Measurements from ENCODE around the gene PCDHGA9. TPM values are rescaled to one million over a fixed set of nuclear protein-coding genes. Genes with fewer than 3 reads are reported as not detected.
"Not testable (repeated sequence)": the region's sequence is repeated elsewhere in the genome, so short reads cannot be mapped to it uniquely, and the experiment has no call there.

Gene PCDHGA9
- total RNA-seq, 1 experiment from 2014 or later: 13.0 TPM

DNA sequence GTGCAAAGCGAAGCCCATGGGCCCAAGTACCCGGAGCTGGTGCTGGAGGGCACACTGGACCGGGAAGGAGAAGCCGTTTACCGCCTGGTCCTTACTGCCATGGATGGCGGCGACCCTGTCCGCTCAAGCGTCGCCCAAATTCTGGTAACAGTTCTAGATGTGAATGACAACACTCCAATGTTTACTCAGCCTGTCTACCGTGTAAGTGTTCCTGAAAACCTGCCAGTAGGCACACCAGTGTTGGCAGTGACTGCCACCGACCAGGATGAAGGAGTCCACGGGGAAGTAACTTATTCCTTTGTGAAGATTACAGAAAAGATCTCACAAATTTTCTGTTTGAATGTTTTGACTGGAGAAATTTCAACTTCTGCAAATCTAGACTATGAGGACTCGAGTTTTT lies 28.0 kb upstream of the PCDHGA9 start:
- peaks cover 10% of the 10 kb centered on the region for H3K4me1 ChIP-seq (ENCODE audit: low read length)
- no peak for DNase-seq
- peaks cover 61% of the 10 kb centered on the region for H3K9me3 ChIP-seq (ENCODE audit: low read length)
- no peak overlapping the region for H3K4me3 ChIP-seq (ENCODE audit: low read length)
- peaks cover 67% of the 10 kb centered on the region for H3K36me3 ChIP-seq (ENCODE audit: insufficient read depth, low read length)
- no peaks in the 10 kb centered on the region for H3K27me3 ChIP-seq (ENCODE audit: low read length)
- H2AFZ ChIP-seq (ENCODE audit: low read length): no peak overlapping the region
- H3K79me2 ChIP-seq (ENCODE audit: low read length): peaks cover 72% of the 10 kb centered on the region
- H4K20me1 ChIP-seq (ENCODE audit: insufficient read depth, low read depth, low read length): no peaks in the 10 kb centered on the region
- H3K27ac ChIP-seq (ENCODE audit: low read length): no peak overlapping the region
- no peak overlapping the region for H3K4me2 ChIP-seq (ENCODE audit: low read depth, low read length, poor library complexity, severe bottlenecking)
- no peak overlapping the region for H3K9ac ChIP-seq (ENCODE audit: low read length)
- H3K9me2 ChIP-seq (replicated peaks; ENCODE audit: insufficient read depth, low read length): no peaks in the 10 kb centered on the region

DNA sequence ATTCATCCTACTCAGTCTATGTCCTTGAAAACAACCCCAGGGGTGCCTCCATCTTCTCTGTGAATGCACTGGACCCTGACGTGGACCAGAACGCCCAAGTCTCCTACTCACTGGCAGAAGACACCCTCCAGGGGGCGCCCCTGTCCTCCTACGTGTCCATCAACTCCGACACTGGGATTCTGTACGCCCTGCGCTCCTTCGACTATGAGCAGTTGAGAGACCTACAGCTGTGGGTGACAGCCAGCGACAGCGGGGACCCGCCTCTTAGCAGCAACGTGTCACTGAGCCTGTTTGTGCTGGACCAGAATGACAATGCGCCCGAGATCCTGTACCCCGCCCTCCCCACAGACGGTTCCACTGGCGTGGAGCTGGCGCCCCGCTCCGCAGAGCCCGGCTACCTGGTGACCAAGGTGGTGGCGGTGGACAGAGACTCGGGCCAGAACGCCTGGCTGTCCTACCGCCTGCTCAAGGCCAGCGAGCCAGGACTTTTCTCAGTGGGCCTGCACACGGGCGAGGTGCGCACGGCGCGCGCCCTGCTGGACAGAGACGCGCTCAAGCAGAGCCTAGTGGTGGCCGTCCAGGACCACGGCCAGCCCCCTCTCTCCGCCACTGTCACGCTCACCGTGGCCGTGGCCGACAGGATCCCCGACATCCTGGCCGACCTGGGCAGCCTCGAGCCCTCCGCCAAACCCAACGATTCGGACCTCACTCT lies 27.0 kb upstream of the PCDHGA9 start:
- not testable (repeated sequence) for H3K4me3 ChIP-seq (ENCODE audit: low read length); DNase-seq; H3K9me2 ChIP-seq (replicated peaks; ENCODE audit: insufficient read depth, low read length); H3K27ac ChIP-seq (ENCODE audit: low read length); H2AFZ ChIP-seq (ENCODE audit: low read length); H4K20me1 ChIP-seq (ENCODE audit: insufficient read depth, low read depth, low read length); H3K4me1 ChIP-seq (ENCODE audit: low read length); H3K9ac ChIP-seq (ENCODE audit: low read length); H3K27me3 ChIP-seq (ENCODE audit: low read length); H3K4me2 ChIP-seq (ENCODE audit: low read depth, low read length, poor library complexity, severe bottlenecking)
- Histone ChIP-seq H3K79me2 (ENCODE audit: low read length) (peaks cover 71% of the 10 kb centered on the region), H3K9me3 (ENCODE audit: low read length) (peaks cover 68% of the 10 kb centered on the region), H3K36me3 (ENCODE audit: insufficient read depth, low read length) (peaks cover 71% of the 10 kb centered on the region)

DNA sequence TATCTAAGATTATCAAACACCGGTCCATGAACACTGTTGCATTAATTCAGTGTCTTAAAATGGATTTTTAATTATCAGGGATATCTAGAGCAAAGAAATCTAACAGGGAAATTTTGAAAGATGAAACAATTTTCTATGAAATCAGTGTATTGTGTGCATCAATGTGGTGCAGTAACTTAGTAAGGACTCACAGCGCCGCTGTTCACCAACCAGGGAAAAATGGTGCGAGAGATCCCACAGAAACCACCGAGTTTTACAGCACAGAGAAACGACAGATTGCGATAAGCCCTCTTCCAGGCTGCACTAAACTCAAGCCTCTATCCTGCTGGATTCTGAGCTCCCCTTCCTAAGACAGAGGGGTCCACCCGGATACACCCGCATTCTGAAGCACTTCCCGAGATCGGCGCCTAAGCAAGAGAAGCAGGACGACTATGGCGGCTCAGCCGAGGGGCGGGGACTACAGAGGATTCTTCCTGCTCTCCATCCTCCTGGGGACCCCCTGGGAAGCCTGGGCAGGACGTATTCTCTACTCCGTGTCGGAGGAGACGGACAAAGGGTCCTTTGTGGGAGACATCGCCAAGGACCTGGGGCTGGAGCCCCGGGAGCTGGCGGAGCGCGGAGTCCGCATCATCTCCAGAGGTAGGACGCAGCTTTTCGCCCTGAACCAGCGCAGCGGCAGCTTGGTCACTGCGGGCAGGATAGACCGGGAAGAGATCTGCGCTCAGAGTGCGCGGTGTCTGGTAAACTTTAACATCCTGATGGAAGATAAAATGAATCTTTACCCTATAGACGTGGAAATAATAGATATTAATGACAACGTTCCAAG lies 19.9 kb upstream of the PCDHGA9 start, which contains the start of gene PCDHGA7:
TSS of gene PCDHGA7 (plus strand) at position 274 of the 826 bp plus-strand sequence. CDS start at position 432, 158 bp downstream.
- H3K4me2 ChIP-seq (ENCODE audit: low read depth, low read length, poor library complexity, severe bottlenecking): no peak within 1 kb of the TSS
- peaks cover 39% of the 10 kb centered on the region for H3K9me3 ChIP-seq (ENCODE audit: low read length)

DNA sequence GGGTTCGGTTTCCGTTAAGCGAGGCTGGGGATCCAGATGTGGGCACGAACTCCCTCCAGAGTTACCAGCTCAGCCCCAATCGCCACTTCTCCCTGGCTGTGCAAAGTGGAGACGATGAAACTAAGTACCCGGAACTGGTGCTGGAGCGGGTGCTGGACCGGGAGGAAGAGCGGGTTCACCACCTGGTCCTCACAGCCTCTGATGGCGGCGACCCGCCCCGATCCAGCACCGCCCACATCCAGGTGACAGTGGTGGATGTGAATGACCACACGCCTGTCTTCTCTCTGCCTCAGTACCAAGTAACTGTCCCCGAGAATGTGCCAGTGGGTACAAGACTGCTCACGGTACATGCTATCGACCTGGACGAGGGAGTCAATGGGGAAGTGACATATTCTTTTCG lies 19.2 kb upstream of the PCDHGA9 start:
- H3K4me3 ChIP-seq (ENCODE audit: low read length): peak overlapping the region; percentile 18; the same call in 1 of the 2 replicates
- H2AFZ ChIP-seq (ENCODE audit: low read length): no peak overlapping the region
- no peak overlapping the region for H3K9ac ChIP-seq (ENCODE audit: low read length)
- no peak overlapping the region for H3K27ac ChIP-seq (ENCODE audit: low read length)
- H4K20me1 ChIP-seq (ENCODE audit: insufficient read depth, low read depth, low read length): no peaks in the 10 kb centered on the region
- peaks cover 40% of the 10 kb centered on the region for H3K9me3 ChIP-seq (ENCODE audit: low read length)
- H3K4me2 ChIP-seq (ENCODE audit: low read depth, low read length, poor library complexity, severe bottlenecking): no peak overlapping the region
- H3K27me3 ChIP-seq (ENCODE audit: low read length): no peaks in the 10 kb centered on the region
- peaks cover 33% of the 10 kb centered on the region for H3K79me2 ChIP-seq (ENCODE audit: low read length)
- no peak for DNase-seq
- H3K9me2 ChIP-seq (replicated peaks; ENCODE audit: insufficient read depth, low read length): no peaks in the 10 kb centered on the region
- H3K4me1 ChIP-seq (ENCODE audit: low read length): no peaks in the 10 kb centered on the region
- H3K36me3 ChIP-seq (ENCODE audit: insufficient read depth, low read length): peaks cover 62% of the 10 kb centered on the region

More for the DNA sequence above, 19.9 kb upstream of the PCDHGA9 start, which contains the start of gene PCDHGA7:
- Histone ChIP-seq H3K79me2 (ENCODE audit: low read length) (peaks cover 37% of the 10 kb centered on the region), H3K4me1 (ENCODE audit: low read length) (no peaks in the 10 kb centered on the region), H4K20me1 (ENCODE audit: insufficient read depth, low read depth, low read length) (no peaks in the 10 kb centered on the region), H3K27me3 (ENCODE audit: low read length) (no peaks in the 10 kb centered on the region), H3K9ac (ENCODE audit: low read length) (no peak within 1 kb of the TSS), H3K9me2 (replicated peaks; ENCODE audit: insufficient read depth, low read length) (no peaks in the 10 kb centered on the region), H3K4me3 (ENCODE audit: low read length) (peak within 1 kb of the TSS; percentile 18; the same call in 1 of the 2 replicates), H3K36me3 (ENCODE audit: insufficient read depth, low read length) (peaks cover 63% of the 10 kb centered on the region), H3K27ac (ENCODE audit: low read length) (no peak within 1 kb of the TSS), H2AFZ (ENCODE audit: low read length) (no peak within 1 kb of the TSS)
- no peak for DNase-seq

DNA sequence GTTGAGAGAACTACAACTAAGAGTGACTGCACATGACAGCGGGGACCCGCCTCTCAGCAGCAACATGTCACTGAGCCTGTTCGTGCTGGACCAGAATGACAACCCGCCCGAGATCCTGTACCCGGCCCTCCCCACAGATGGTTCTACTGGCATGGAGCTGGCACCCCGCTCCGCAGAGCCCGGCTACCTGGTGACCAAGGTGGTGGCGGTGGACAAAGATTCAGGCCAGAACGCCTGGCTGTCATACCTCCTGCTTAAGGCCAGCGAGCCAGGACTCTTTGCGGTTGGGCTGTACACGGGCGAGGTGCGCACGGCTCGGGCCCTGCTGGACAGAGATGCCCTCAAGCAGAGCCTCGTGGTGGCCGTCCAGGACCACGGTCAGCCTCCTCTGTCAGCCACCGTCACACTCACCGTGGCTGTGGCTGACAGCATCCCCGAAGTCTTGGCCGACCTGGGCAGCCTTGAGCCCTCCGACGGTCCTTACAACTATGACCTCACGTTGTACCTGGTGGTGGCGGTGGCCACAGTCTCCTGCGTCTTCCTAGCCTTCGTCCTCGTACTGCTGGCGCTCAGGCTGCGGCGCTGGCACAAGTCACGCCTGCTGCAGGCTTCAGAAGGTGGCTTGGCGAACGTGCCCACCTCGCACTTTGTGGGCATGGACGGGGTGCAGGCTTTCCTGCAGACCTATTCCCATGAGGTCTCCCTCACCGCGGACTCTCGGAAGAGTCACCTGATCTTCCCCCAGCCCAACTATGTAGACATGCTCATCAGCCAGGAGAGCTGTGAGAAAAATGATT lies 17.9 kb upstream of the PCDHGA9 start:
- Histone ChIP-seq H3K79me2 (ENCODE audit: low read length) (peaks cover 21% of the 10 kb centered on the region; the same call in 1 of the 2 replicates), H3K9ac (ENCODE audit: low read length) (no peak overlapping the region), H3K9me3 (ENCODE audit: low read length) (peaks cover 38% of the 10 kb centered on the region), H3K27me3 (ENCODE audit: low read length) (no peaks in the 10 kb centered on the region), H3K9me2 (replicated peaks; ENCODE audit: insufficient read depth, low read length) (no peaks in the 10 kb centered on the region), H3K4me1 (ENCODE audit: low read length) (no peaks in the 10 kb centered on the region), H3K4me3 (ENCODE audit: low read length) (no peak overlapping the region), H3K36me3 (ENCODE audit: insufficient read depth, low read length) (peaks cover 50% of the 10 kb centered on the region), H4K20me1 (ENCODE audit: insufficient read depth, low read depth, low read length) (no peaks in the 10 kb centered on the region), H3K4me2 (ENCODE audit: low read depth, low read length, poor library complexity, severe bottlenecking) (no peak overlapping the region), H2AFZ (ENCODE audit: low read length) (no peak overlapping the region), H3K27ac (ENCODE audit: low read length) (no peak overlapping the region)
- no peak for DNase-seq

DNA sequence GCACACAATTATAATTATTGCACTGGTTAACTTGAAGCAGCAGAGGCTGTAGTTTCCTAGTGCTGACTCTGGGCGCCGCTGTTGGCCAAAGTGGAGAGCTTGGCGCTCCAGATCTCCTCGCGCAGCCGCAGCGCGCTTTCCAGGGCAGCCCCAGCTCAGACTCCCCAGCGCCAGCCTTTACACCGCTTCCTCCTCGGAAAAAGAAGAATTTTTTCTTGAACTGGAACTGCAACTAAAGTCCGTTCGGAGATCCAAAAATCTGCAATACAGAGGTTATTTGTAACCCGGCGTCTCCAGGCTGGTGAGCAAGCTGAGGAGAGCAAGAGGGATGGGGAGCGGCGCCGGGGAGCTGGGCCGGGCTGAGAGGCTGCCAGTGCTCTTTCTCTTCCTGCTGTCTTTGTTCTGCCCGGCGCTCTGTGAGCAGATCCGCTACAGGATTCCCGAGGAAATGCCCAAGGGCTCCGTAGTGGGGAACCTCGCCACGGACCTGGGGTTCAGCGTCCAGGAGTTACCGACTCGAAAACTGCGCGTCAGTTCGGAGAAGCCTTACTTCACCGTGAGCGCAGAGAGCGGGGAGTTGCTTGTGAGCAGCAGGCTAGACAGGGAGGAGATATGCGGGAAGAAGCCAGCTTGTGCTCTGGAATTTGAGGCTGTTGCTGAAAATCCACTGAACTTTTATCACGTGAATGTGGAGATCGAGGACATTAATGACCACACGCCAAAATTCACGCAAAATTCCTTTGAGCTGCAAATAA lies 14.8 kb upstream of the PCDHGA9 start, which contains the start of gene PCDHGB4:
TSS of gene PCDHGB4 (plus strand) at position 142 of the 755 bp plus-strand sequence. CDS start at position 329, 187 bp downstream.
- not testable (repeated sequence) for H4K20me1 ChIP-seq (ENCODE audit: insufficient read depth, low read depth, low read length); H3K9ac ChIP-seq (ENCODE audit: low read length); DNase-seq; H3K4me2 ChIP-seq (ENCODE audit: low read depth, low read length, poor library complexity, severe bottlenecking); H3K4me3 ChIP-seq (ENCODE audit: low read length); H3K9me2 ChIP-seq (replicated peaks; ENCODE audit: insufficient read depth, low read length); H3K27ac ChIP-seq (ENCODE audit: low read length); H3K4me1 ChIP-seq (ENCODE audit: low read length); H2AFZ ChIP-seq (ENCODE audit: low read length); H3K27me3 ChIP-seq (ENCODE audit: low read length)
- Histone ChIP-seq H3K36me3 (ENCODE audit: insufficient read depth, low read length) (peaks cover 47% of the 10 kb centered on the region), H3K79me2 (ENCODE audit: low read length) (peaks cover 12% of the 10 kb centered on the region; the same call in 1 of the 2 replicates), H3K9me3 (ENCODE audit: low read length) (peaks cover 26% of the 10 kb centered on the region)

DNA sequence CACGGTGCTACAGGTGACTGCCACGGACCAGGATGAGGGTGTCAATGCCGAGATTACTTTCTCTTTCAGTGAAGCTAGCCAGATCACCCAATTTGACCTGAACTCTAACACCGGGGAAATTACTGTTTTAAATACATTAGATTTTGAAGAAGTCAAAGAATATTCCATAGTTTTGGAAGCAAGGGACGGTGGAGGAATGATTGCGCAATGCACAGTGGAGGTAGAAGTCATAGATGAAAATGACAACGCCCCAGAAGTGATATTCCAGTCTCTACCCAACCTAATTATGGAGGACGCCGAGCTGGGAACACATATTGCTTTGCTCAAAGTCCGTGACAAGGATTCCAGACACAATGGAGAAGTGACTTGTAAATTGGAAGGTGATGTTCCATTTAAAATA lies 13.9 kb upstream of the PCDHGA9 start:
- H3K27ac ChIP-seq (ENCODE audit: low read length): no peak overlapping the region
- peaks cover 41% of the 10 kb centered on the region for H3K36me3 ChIP-seq (ENCODE audit: insufficient read depth, low read length)
- no peak overlapping the region for H3K4me3 ChIP-seq (ENCODE audit: low read length)
- H3K79me2 ChIP-seq (ENCODE audit: low read length): peaks cover 9% of the 10 kb centered on the region; the same call in 1 of the 2 replicates
- H3K9ac ChIP-seq (ENCODE audit: low read length): no peak overlapping the region
- no peak overlapping the region for H3K4me2 ChIP-seq (ENCODE audit: low read depth, low read length, poor library complexity, severe bottlenecking)
- H4K20me1 ChIP-seq (ENCODE audit: insufficient read depth, low read depth, low read length): no peaks in the 10 kb centered on the region
- peaks cover 24% of the 10 kb centered on the region for H3K9me3 ChIP-seq (ENCODE audit: low read length)
- no peak for DNase-seq
- no peak overlapping the region for H2AFZ ChIP-seq (ENCODE audit: low read length)
- no peaks in the 10 kb centered on the region for H3K27me3 ChIP-seq (ENCODE audit: low read length)
- no peaks in the 10 kb centered on the region for H3K9me2 ChIP-seq (replicated peaks; ENCODE audit: insufficient read depth, low read length)
- H3K4me1 ChIP-seq (ENCODE audit: low read length): no peaks in the 10 kb centered on the region
